Stimulated activated naive CD8-positive, alpha-beta T cell treated with anti-CD3 and anti-CD28 coated beads, Interleukin-15, Interleukin-2, amounts not matched to agents 100 U/mL and 50 U/mL, for 24 hours (primary cell): ENCODE measurements around the gene KCNE5.
"Not testable (repeated sequence)": the region's sequence is repeated elsewhere in the genome, so short reads cannot be mapped to it uniquely, and the experiment has no call there.

ENCODE experiments used
- ATAC-seq: fragments of 150-1000 bp; cut with Tn5 transposase; one replicate; pipeline ENCODE4 v1.10.0; 2021
- DNase-seq: peaks from one replicate; pipeline ENCODE4 v3.0.0; 2021

KCNE5 gene

GRCh38 chrX:109624641-109625616 is at the start of gene KCNE5:
Gene KCNE5 (minus strand): TSS chrX:109625172. CDS start chrX:109625020, 152 bp downstream.
- ATAC-seq: no peak

GRCh38 chrX:109672239-109672638 is 47.3 kb upstream of the KCNE5 start:
- no peak for DNase-seq
- ATAC-seq: no peak

More at GRCh38 chrX:109624641-109625616, at the start of gene KCNE5:
- no peak for DNase-seq

DNA sequence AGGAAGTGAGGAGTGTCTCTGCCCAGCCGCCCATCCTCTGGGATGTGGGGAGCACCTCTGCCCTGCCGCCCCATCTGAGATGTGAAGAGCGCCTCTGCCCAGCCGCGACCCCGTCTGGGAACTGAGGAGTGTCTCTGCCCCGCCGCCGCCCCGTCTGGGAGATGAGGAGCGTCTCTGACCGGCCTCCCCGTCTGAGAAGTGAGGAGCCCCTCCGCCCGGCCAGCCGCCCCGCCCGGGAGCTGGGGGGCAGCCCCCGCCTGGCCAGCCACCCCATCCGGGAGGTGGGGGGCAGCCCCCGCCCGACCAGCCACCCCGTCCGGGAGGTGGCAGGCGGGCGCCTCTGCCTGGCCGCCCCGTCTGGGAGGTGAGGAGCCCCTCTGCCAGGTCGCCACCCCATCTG is 46.2 kb upstream of the KCNE5 start:
- DNase-seq, ATAC-seq: not testable (repeated sequence)

GRCh38 chrX:109667986-109668385 is 43.0 kb upstream of the KCNE5 start:
- DNase-seq (no peak), ATAC-seq (no peak)

DNA sequence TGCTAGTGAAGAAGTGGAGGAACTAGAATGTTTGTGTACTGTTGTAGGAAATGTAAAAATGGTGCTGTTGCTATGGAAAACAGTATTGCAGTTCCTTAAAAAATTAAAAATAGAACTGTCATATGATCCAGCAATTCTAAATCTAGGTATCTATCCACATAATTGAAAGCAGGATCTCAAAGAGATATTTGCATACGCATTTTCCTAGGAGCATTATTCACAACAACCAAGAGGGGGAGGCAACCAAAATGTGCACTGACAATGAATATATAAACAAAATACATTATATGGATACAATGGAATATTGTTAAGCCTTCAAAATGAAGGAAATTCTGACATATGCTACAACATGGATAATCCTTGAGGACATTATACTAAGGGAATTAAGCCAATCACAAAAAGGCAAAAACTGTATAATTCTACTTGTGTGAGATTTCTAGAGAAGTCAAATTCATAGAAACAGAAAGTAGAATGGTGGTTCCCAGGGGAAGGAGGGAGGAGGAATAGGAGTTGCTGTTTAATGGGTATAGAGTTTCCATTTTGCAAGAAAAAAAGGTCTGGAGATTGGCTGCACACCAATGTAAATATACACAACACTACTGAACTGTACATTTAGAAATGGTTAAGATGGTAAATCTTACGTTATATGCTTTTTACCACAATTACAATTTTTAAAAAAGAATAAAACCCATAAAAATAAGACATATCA is 35.6 kb upstream of the KCNE5 start:
- ATAC-seq (no peak), DNase-seq (no peak)

DNA sequence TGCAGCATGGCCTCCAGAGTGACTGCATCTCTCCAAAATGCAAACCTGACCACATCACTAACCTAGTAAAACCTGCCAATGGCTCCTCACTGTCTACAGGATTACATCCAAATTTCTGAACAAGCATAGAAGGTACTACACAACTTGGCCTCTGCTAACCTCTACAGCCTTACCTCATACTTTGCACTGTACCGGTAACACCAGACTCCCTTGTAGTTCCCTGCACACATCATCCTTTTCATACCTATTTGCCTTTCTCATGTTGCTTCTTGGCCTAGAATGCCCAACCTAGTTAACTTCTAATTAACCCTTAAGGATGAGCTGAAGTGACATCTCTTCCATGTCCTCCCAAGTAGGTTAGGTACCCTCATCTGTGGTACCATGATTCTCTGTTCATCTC is 33.4 kb upstream of the KCNE5 start:
- ATAC-seq (no peak), DNase-seq (no peak)

- not testable (repeated sequence) for ATAC-seq, DNase-seq
These were observed 32.4 kb upstream of the KCNE5 start for GRCh38 chrX:109657364-109657763.

- DNase-seq (no peak), ATAC-seq (no peak)
These were observed 31.8 kb upstream of the KCNE5 start for GRCh38 chrX:109656774-109657173.

- ATAC-seq: no peak
- no peak for DNase-seq
These were observed 30.7 kb upstream of the KCNE5 start for GRCh38 chrX:109655502-109656201.

DNA sequence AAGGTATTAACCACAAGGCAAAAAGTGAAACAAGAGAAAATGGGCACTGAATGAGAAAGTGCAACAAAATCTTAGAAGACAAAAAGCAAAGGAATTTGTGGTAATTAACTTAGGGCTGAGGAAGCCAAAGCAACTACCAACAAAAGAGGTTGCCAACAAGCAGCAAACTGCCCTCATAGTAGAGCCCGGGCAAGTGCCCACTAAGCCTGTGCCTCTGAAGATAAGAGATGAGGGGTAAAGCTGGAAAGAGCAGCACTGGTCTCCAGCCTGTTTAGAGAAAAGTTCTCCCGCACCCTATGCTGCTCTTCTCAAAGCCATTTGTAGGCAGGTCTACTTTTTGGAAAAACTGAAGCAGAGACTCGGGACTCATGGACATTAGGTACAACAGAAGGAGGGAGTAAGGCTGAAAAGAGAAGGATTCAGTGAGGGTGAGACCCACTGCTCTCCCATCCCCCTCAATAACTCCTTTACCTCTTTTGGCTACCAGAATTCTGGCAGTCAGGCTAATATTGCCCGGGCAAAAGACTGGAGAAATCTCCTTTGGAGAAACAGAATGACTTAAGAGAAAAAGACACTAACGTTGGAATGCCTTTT is 29.6 kb upstream of the KCNE5 start:
- ATAC-seq (no peak), DNase-seq (no peak)

DNA sequence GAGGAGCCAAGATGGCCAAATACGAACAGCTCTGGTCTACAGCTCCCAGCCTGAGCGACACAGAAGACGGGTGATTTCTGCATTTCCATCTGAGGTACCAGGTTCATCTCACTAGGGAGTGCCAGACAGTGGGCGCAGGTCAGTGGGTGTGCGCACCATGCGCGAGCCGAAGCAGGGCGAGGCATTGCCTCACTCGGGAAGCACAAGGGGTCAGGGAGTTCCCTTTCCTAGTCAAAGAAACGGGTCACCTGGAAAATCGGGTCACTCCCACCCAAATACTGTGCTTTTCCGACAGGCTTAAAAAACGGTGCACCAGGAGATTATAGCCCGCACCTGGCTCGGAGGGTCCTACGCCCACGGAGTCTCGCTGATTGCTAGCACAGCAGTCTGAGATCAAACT is 19.7 kb upstream of the KCNE5 start:
- not testable (repeated sequence) for DNase-seq

DNA sequence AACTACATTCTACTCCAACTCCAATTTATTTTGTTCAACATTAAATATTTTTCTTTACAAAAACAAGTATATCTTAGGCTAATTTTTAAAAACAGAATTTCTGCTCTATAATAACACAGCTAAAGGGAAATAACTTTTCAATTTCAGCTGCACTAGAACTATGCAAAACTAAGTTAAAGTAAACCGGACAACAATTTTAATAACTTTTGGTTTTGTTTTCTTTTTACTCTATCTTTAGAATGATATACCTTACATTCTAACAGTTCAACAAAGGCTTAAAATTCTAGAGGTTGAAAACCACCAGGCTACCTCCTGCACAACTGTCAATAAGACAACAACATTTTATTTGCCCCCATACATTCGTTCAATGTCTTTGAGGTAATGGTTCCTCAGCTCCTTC is 18.7 kb upstream of the KCNE5 start:
- ATAC-seq: no peak
- DNase-seq: no peak

More for the DNA sequence above, 19.7 kb upstream of the KCNE5 start:
- ATAC-seq: not testable (repeated sequence)

GRCh38 chrX:109638158-109638557 is 13.2 kb upstream of the KCNE5 start:
- no peak for DNase-seq
- no peak for ATAC-seq

DNA sequence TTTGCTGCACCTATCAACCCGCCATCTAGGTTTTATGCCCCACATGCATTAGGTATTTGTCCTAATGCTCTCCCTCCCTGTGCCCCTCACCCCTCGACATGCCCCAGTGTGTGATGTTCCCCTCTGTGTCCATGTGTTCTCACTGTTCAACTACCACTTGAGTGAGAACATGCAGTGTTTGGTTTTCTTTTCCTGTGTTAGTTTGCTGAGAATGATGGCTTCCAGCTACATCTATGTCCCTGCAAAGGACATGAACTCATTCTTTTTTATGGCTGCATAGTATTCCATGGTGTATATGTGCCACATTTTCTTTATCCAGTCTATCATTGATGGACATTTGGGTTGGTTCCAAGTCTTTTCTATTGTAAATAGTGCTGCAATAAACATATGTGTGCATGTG is 12.5 kb upstream of the KCNE5 start:
- not testable (repeated sequence) for DNase-seq, ATAC-seq

- ATAC-seq (no peak), DNase-seq (no peak)
These were observed 10.2 kb upstream of the KCNE5 start for GRCh38 chrX:109635146-109635545.

GRCh38 chrX:109632906-109633504 is 8.0 kb upstream of the KCNE5 start:
- ATAC-seq (no peak), DNase-seq (no peak)

DNA sequence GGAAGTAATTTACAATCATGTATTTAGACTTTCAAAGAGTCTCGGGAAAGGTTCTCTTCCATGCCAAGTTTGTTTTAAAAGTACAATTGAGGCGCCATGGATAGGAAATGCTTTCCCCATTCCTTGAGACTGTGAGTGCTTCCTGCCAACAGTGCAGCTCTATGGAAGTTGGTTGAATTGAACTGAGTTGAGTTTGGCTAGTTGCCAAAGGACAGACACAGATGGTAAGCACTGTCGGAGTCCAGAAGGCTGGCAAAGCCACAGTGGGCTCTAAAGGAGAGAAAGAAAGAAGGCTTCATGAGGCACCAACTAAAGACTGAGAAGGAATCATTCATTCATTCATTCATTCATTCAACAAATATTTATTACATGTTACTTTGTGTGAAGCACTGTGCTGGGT is 4.3 kb upstream of the KCNE5 start:
- no peak for DNase-seq
- ATAC-seq: no peak

GRCh38 chrX:109626637-109627036 is 1.7 kb upstream of the KCNE5 start:
- no peak for ATAC-seq

DNA sequence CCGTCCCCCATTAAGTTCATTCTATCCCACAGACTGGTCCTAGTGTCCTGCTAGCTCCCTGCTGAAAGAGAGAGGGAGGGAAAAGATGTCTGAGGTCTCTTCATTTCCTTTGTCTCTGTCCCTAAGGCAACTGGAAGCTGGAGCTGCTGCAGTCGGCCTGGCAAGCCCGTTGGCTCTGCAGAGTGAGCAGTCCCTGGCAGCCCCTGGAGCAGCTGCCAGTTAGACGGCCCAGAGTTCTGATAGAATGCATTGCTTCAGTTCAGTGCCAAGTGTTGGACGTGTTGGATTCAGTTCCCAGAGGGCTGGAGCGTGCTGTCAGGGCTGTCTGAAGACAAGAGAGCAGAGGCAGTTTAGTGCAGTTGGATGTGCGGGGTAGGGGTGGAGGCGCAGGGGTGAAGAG is 975 bp downstream of the KCNE5 start:
- DNase-seq (no peak), ATAC-seq (no peak)

More at GRCh38 chrX:109626637-109627036, 1.7 kb upstream of the KCNE5 start:
- no peak for DNase-seq

GRCh38 chrX:109622270-109622669 is 2.7 kb downstream of the KCNE5 start:
- DNase-seq (no peak), ATAC-seq (no peak)

GRCh38 chrX:109619771-109620170 is 5.2 kb downstream of the KCNE5 start:
- no peak for ATAC-seq
- DNase-seq: no peak

DNA sequence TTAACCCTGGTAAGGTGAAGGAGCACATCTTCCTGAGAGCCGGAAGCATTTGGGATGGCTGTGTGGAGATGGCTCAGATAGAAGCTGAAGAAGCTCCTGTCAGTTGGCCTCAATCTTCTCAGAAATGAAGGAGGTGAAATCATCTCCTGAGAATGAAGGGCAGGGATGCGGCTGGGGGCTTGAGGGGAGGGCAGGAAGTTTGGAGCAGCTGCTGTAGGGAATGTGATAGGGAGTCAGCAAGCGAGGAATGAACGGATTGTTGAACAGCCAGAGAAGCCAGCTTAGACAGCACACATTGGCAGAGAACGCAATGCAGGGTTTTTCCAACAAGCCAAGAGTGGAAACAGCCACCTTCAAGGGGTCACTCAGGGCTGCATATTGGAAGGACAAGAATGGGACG is 10.0 kb downstream of the KCNE5 start:
- DNase-seq (no peak), ATAC-seq (no peak)
